HCT116 (cell line): ENCODE data around the gene ZNF626.

Experiments used
- CEBPB ChIP-seq: IDR thresholded peaks from 2 replicates; pipeline ENCODE4 v1.6.1; 2012; ENCODE audit warnings: low read depth
- EZH2 ChIP-seq: fragments of 200-600 bp; sonication (generic); IDR thresholded peaks from 2 replicates; pipeline ENCODE4 v1.6.1; 2017; ENCODE audit warnings: antibody characterized with exemption, mixed run types
- POLR2A ChIP-seq: IDR thresholded peaks from 2 replicates; pipeline ENCODE4 v1.7.0; 2011; ENCODE audit warnings: borderline replicate concordance; ENCODE audit not compliant: insufficient read depth, insufficient read length; ENCODE audit errors: extremely low read depth
- POLR2AphosphoS5 ChIP-seq: IDR thresholded peaks from 2 replicates; pipeline ENCODE4 v1.6.1; 2011; ENCODE audit warnings: mild to moderate bottlenecking, low read depth, low read length, moderate library complexity
- SRF ChIP-seq: IDR thresholded peaks from 2 replicates; pipeline ENCODE4 v1.6.1; 2012; ENCODE audit warnings: low read depth
- YY1 ChIP-seq: IDR thresholded peaks from 2 replicates; pipeline ENCODE4 v1.6.1; 2011; ENCODE audit warnings: low read length, low read depth, moderate library complexity, mild to moderate bottlenecking; ENCODE audit not compliant: insufficient replicate concordance; ENCODE audit errors: extremely low read depth
- TF ChIP-seq, protein P1 (sequence below), 3 experiments: fragments of 200-600 bp in 1 of 3; sonication (generic) in 1 of 3; IDR thresholded peaks in 2 of 3; conservative IDR thresholded peaks in 1 of 3; 2 replicates each; pipeline ENCODE4 v1.5.1; 2012 to 2017; ENCODE audit warnings: low read depth in 2 of 3, low read length in 2 of 3, antibody characterized with exemption in 1 of 3, borderline replicate concordance in 1 of 3, control low read depth in 1 of 3, mild to moderate bottlenecking in 1 of 3, mixed read lengths in 1 of 3, mixed run types in 1 of 3, moderate library complexity in 1 of 3; ENCODE audit not compliant: insufficient read depth in 1 of 3

DNA sequence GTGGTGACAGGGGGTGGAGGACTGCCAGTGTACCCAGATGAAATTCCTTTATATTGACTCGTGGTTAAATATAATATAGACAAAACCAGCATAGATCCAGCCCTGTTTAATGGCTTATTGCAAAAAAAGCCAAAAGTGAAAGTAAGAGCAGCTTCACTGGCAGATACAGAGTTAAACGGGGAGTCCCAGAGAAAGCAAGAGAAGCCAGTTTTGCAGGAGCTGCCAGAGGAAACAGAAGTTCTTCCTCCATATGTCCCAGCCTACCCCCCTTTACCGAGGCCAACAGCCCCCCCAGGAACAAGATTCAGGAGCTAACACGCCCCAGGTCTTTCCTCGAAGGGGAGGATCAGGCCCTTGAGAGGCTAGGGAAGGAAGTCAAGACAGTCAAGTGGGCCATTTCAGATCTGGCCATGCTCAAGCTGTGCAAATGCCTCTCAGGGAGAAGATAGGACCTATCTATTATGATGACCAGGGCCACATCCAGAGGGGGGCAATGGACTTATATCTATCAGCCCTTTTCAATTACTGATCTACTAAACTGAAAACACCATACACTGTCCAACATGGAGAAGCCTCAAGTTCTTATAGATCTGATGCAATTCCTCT is 48.6 kb downstream of the ZNF626 start:
- TF ChIP-seq POLR2A (no peak), YY1 (no peak), SRF (no peak), CEBPB (no peak), POLR2AphosphoS5 (no peak), EZH2 (no peak)
- TF ChIP-seq, protein P1, sequence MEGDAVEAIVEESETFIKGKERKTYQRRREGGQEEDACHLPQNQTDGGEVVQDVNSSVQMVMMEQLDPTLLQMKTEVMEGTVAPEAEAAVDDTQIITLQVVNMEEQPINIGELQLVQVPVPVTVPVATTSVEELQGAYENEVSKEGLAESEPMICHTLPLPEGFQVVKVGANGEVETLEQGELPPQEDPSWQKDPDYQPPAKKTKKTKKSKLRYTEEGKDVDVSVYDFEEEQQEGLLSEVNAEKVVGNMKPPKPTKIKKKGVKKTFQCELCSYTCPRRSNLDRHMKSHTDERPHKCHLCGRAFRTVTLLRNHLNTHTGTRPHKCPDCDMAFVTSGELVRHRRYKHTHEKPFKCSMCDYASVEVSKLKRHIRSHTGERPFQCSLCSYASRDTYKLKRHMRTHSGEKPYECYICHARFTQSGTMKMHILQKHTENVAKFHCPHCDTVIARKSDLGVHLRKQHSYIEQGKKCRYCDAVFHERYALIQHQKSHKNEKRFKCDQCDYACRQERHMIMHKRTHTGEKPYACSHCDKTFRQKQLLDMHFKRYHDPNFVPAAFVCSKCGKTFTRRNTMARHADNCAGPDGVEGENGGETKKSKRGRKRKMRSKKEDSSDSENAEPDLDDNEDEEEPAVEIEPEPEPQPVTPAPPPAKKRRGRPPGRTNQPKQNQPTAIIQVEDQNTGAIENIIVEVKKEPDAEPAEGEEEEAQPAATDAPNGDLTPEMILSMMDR (IDR thresholded peaks at IDR 0.05 in 2 of 3, conservative IDR thresholded peaks at IDR 0.05 in 1 of 3; ENCODE audit: borderline replicate concordance in 1 of 3, insufficient read depth in 1 of 3, low read depth in 2 of 3, low read length in 2 of 3), result no peak
